ENCODE data around the gene VEGFA.

VEGFA gene

GRCh38 chr6:43773980-43774775 is 4.2 kb downstream of the VEGFA start:
- DNase-seq: no peak

GRCh38 chr6:43774776-43775534 is 4.9 kb downstream of the VEGFA start:
- DNase-seq: peak; percentile 37

- no peak for DNase-seq
Observed at GRCh38 chr6:43775535-43775885, 5.5 kb downstream of the VEGFA start.

- DNase-seq: no peak
Observed at GRCh38 chr6:43776115-43776798, 6.2 kb downstream of the VEGFA start.

- DNase-seq: no peak
Observed at GRCh38 chr6:43776799-43777776, 7.1 kb downstream of the VEGFA start.

- DNase-seq: no peak
Observed at GRCh38 chr6:43778131-43778855, 8.3 kb downstream of the VEGFA start.

- no peak for DNase-seq
Observed at GRCh38 chr6:43778976-43779851, 9.2 kb downstream of the VEGFA start.

- DNase-seq: no peak
Observed at GRCh38 chr6:43779852-43780236, 9.8 kb downstream of the VEGFA start.

- no peak for DNase-seq
Observed at GRCh38 chr6:43780293-43780692, 10.3 kb downstream of the VEGFA start.

- DNase-seq: no peak
Observed at GRCh38 chr6:43780941-43781928, 11.2 kb downstream of the VEGFA start.

GRCh38 chr6:43781941-43782704 is 12.1 kb downstream of the VEGFA start:
- DNase-seq: no peak

GRCh38 chr6:43782764-43783513 is 12.9 kb downstream of the VEGFA start:
- no peak for DNase-seq

GRCh38 chr6:43784049-43784855 is 14.2 kb downstream of the VEGFA start:
- no peak for DNase-seq

GRCh38 chr6:43785220-43785752 is 15.3 kb downstream of the VEGFA start:
- DNase-seq: no peak

- DNase-seq: no peak
Observed at GRCh38 chr6:43785904-43786303, 15.9 kb downstream of the VEGFA start.

GRCh38 chr6:43786664-43787329 is 16.8 kb downstream of the VEGFA start:
- DNase-seq: no peak
